Nephron progenitor cell (in vitro differentiated cells): Measurements from ENCODE around the gene RBM48.

Experiments used
- DNase-seq: peaks from one replicate; pipeline ENCODE4 v3.0.0; 2021
- H3K27ac Mint-ChIP-seq: 2 replicates; pipeline ENCODE4 v1.8.0; 2021; ENCODE audit warnings: mild to moderate bottlenecking, moderate library complexity, mixed read lengths
- H3K27me3 Mint-ChIP-seq: 2 replicates; pipeline ENCODE4 v1.8.0; 2021; ENCODE audit warnings: mild to moderate bottlenecking, low read depth, mixed read lengths; ENCODE audit not compliant: poor library complexity
- H3K36me3 Mint-ChIP-seq: 2 replicates; pipeline ENCODE4 v1.8.0; 2021; ENCODE audit warnings: low read depth, mixed read lengths
- H3K4me1 Mint-ChIP-seq: 2 replicates; pipeline ENCODE4 v1.8.0; 2021; ENCODE audit warnings: mixed read lengths
- H3K4me3 Mint-ChIP-seq: 2 replicates; pipeline ENCODE4 v1.8.0; 2021; ENCODE audit warnings: mild to moderate bottlenecking, moderate library complexity, mixed read lengths
- H3K9me3 Mint-ChIP-seq: 2 replicates; pipeline ENCODE4 v1.8.0; 2021; ENCODE audit warnings: mild to moderate bottlenecking, moderate library complexity, mixed read lengths
- TF ChIP-seq, protein P1 (sequence below): fragments of 200-600 bp; sonication (generic); IDR thresholded peaks from 2 replicates; pipeline ENCODE4 v1.5.0; 2021; ENCODE audit warnings: antibody characterized with exemption

RBM48 gene

DNA sequence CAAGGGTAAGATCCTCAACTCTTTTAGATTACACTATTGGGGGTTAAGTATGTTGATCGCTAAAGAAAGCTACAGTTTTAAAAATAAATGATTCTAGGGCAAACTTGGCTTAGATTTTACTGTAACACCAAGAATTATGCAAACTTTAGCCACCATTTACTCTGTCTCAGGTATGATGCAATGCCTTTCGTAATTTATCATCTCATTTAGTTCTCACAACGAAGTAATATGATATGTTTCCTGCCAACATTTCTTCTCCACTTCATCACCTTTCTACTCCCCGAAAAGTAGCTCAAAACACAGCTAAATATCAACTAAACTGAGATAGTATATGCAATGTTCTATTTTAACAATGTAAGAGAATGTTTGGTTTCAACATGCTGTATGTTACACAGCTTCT, 40.5 kb downstream of the RBM48 start:
- Mint-ChIP-seq H3K4me3 (no peak overlapping the region), H3K27ac (no peak overlapping the region), H3K27me3 (no peaks in the 10 kb centered on the region), H3K9me3 (no peaks in the 10 kb centered on the region), H3K36me3 (peaks cover 47% of the 10 kb centered on the region), H3K4me1 (no peaks in the 10 kb centered on the region)
- no peak for DNase-seq
- TF ChIP-seq, protein P1, sequence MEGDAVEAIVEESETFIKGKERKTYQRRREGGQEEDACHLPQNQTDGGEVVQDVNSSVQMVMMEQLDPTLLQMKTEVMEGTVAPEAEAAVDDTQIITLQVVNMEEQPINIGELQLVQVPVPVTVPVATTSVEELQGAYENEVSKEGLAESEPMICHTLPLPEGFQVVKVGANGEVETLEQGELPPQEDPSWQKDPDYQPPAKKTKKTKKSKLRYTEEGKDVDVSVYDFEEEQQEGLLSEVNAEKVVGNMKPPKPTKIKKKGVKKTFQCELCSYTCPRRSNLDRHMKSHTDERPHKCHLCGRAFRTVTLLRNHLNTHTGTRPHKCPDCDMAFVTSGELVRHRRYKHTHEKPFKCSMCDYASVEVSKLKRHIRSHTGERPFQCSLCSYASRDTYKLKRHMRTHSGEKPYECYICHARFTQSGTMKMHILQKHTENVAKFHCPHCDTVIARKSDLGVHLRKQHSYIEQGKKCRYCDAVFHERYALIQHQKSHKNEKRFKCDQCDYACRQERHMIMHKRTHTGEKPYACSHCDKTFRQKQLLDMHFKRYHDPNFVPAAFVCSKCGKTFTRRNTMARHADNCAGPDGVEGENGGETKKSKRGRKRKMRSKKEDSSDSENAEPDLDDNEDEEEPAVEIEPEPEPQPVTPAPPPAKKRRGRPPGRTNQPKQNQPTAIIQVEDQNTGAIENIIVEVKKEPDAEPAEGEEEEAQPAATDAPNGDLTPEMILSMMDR: no peak

DNA sequence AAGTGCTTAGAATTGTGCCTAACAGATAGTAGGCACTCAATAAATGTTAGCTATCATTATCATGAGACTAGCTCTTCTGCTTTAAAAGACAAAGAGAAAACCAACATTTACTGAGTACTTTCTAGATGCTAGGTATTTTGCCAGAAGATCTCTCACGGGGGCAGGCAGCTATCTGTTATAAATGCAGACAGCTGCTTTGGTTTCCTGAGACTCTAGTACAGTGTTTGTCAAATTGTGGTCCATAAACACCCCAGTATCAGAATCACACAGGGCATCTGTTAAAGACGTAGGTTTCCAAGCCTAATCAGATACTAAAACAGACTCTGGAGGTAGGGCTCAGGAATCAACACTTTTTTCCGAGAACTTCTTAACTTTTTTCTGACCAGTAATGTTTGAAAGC, 47.7 kb downstream of the RBM48 start:
- H3K4me3 Mint-ChIP-seq: no peak overlapping the region
- H3K27me3 Mint-ChIP-seq: no peaks in the 10 kb centered on the region
- no peaks in the 10 kb centered on the region for H3K4me1 Mint-ChIP-seq
- H3K9me3 Mint-ChIP-seq: no peaks in the 10 kb centered on the region
- DNase-seq: no peak
- peaks cover 69% of the 10 kb centered on the region for H3K36me3 Mint-ChIP-seq
- TF ChIP-seq, protein P1: no peak
- no peak overlapping the region for H3K27ac Mint-ChIP-seq

DNA sequence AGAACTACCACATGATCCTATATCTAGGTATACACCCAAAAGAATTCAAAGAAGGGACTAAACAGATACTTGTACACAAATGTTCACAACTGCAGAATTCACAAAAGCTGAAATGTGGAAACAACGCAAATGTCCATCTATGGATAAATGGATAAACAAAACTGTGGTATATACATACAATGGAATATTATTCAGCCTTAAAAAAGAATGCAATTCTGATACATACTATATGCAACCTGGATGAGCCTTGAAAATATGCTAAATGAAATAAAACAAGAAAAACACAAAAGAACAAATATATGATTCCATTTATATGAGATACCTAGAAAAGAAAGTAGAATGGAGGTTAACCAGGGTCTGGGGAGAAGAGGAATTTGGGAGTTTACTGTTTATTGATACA, 54.4 kb downstream of the RBM48 start:
- TF ChIP-seq, protein P1: no peak
- no peak overlapping the region for H3K27ac Mint-ChIP-seq
- H3K4me1 Mint-ChIP-seq: peaks cover 12% of the 10 kb centered on the region
- no peak overlapping the region for H3K4me3 Mint-ChIP-seq
- H3K9me3 Mint-ChIP-seq: peaks cover 21% of the 10 kb centered on the region
- peaks cover 81% of the 10 kb centered on the region for H3K36me3 Mint-ChIP-seq
- no peaks in the 10 kb centered on the region for H3K27me3 Mint-ChIP-seq
- DNase-seq: no peak

DNA sequence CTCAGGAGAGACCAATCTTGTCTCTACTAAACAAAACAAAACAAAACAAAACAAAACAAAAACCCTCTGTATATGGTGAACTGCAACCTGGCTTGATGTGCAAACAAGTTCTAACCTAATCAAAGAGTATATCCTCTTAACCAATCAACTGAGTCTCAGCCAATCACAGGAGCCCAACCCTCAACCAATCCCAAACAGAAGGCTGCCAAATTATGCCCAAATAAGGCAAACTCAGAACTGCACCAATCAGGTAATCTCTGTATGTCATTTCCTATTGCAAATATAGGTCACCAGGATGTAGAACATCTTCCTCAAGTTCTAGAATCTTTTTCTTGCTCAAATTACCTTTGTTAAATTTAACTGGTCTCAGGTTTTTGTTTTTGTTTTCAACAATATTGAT, 56.4 kb downstream of the RBM48 start:
- DNase-seq: no peak
- Mint-ChIP-seq H3K9me3 (peaks cover 21% of the 10 kb centered on the region), H3K27ac (no peak overlapping the region), H3K27me3 (no peaks in the 10 kb centered on the region), H3K4me3 (no peak overlapping the region), H3K4me1 (peaks cover 28% of the 10 kb centered on the region), H3K36me3 (peaks cover 74% of the 10 kb centered on the region)
- TF ChIP-seq, protein P1: no peak

DNA sequence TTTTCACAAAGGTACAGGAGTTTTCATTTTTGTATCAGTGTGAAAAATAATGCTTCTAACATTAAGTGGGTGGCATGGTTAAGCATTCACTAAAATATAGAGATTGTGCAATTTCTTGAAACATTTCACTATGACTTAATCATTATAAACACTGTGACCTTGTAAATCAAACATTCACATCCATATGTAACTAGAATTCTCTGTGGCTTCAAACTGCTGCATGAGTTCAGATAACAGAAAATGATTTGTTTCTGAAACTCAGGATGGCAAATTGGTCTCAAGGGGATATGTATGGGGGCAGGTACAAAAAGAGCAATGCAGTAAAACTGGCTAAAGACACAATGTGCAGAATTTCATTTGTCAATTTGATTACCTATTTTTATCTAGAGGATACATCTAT, 57.8 kb downstream of the RBM48 start:
- H3K36me3 Mint-ChIP-seq: peaks cover 63% of the 10 kb centered on the region
- H3K9me3 Mint-ChIP-seq: peaks cover 21% of the 10 kb centered on the region
- peaks cover 9% of the 10 kb centered on the region for H3K27me3 Mint-ChIP-seq
- H3K27ac Mint-ChIP-seq: peak overlapping the region; percentile 50
- H3K4me3 Mint-ChIP-seq: no peak overlapping the region
- H3K4me1 Mint-ChIP-seq: peaks cover 28% of the 10 kb centered on the region
- TF ChIP-seq, protein P1: no peak
- no peak for DNase-seq

DNA sequence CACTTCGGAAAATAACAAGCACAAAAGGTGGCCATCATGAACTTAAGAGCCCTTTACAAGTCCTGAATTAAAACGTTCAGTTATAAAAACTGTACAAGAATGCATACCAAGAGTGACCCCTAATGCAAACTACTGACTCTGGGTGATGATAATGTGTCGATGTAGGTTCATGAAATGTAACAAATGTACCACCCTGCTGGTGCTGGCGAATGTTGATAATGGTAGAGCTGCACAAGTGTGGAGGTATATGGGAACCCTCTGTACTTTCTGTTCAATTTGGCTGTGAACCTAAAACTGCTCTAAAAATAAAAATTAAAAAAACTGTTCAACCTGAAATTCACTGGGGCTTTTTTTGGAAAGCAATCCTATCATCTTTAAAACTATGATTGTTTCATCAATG, 58.2 kb downstream of the RBM48 start:
- Mint-ChIP-seq H3K4me3 (no peak overlapping the region), H3K36me3 (peaks cover 58% of the 10 kb centered on the region), H3K9me3 (peaks cover 21% of the 10 kb centered on the region), H3K27ac (peak overlapping the region; percentile 50), H3K27me3 (peaks cover 14% of the 10 kb centered on the region), H3K4me1 (peaks cover 28% of the 10 kb centered on the region)
- no peak for DNase-seq
- TF ChIP-seq, protein P1: no peak
